HG03460 (cell line): ENCODE measurements around the gene ARPC1A.
"Not testable (repeated sequence)": the region's sequence is repeated elsewhere in the genome, so short reads cannot be mapped to it uniquely, and the experiment has no call there.

ENCODE experiments used
- ATAC-seq: cut with Tn5 transposase; IDR thresholded peaks from one replicate; pipeline ENCODE4 v1.9.1; 2021; ENCODE audit not compliant: unreplicated experiment

ARPC1A gene

DNA sequence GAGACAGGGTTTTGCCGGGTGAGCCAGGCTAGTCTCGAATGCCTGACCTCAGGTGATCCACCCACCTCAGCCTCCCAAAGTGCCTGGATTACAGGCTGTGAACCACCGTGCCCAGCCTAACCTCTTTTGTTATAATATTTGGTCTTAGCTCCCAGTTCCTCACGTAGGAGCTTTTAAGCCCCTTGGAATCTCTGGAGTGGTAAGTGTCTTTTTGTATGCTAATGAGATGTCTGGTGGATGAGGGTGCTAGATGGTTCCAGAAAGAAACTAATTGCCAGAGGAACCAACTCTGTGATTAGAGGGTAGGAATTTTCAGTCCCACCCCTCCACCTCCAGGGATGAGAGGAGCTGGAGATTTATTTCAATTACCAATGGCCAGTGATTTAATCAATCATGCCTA is 5.3 kb upstream of the ARPC1A start:
- no peak for ATAC-seq

DNA sequence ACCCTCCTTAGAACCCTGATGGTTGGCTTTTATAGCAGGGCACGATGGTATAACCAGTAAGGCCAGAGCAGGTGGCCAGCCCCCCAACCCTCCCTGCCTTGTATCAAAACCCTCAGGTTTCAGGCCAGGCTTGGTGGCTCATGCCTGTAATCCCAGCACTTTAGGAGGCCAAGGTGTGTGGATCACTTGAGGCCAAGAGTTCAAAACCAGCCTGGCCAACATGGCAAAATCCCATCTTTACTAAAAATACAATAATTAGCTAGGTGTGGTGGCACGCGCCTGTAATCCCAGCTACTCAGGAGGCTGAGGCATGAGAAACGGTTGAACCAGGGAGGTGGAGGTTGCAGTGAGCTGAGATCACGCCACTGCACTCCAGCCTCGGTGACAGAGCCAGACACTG is 3.0 kb upstream of the ARPC1A start:
- not testable (repeated sequence) for ATAC-seq

DNA sequence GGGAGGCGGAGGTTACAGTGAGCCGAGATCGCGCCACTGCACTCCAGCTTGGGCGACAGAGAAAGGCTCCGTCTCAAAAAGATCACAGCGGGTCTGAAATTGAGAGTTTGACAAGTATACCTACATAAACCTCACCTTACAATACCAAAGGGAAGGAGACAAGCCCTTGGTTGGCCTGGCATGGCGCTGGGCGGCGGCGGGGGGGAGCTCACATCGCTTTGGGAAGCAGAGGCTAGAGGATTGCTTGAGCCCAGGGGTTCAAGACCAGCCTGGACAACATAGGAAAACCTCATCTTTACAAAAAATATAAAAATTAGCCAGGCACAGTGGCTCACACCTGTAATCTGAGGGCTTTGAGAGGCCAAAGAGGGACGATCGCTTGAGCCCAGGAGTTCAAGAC is 1.1 kb upstream of the ARPC1A start:
- no peak for ATAC-seq

DNA sequence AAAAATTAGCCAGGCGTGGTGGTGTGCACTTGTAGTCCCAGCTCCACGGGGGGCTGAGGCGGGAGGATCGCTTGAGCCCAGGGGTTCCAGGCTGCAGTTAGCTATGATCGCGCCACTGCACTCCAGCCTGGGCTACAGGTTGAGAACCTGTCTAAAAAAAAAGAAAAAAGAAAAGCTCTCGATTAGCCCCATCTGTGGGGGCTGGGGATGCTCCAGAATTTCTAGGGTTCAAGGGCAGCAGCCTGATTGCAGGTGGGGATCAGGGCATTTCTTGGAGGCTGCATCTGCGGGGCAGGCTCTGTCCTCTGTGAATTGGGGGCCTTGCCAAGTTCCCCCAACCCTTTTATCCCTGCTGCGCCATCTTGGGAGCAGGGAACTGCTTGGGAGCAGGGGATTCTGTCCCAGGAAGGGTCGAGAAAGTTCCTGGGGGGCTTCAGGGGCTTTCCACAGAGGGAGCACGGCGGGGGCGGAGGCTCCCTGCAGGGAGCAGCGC is 651 bp upstream of the ARPC1A start:
- no peak for ATAC-seq

DNA sequence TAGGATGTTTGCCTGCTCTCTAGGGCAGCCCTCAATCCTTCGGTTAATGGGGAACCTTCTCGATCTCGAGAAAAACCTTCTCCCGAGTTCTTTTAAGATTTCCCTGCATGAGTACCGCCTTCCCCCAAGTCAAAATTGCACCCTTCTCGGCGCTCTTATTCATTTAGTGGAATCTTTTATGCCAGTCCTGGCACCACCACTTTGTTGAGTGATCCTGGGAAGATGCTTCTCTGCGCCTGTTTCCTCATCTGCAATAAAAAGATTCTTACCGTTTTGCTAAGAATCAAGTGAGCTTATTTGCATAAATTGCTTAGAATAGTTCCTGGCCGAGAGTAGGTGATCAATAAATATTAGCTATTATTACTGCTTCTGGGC is 697 bp downstream of the ARPC1A start:
- no peak for ATAC-seq

DNA sequence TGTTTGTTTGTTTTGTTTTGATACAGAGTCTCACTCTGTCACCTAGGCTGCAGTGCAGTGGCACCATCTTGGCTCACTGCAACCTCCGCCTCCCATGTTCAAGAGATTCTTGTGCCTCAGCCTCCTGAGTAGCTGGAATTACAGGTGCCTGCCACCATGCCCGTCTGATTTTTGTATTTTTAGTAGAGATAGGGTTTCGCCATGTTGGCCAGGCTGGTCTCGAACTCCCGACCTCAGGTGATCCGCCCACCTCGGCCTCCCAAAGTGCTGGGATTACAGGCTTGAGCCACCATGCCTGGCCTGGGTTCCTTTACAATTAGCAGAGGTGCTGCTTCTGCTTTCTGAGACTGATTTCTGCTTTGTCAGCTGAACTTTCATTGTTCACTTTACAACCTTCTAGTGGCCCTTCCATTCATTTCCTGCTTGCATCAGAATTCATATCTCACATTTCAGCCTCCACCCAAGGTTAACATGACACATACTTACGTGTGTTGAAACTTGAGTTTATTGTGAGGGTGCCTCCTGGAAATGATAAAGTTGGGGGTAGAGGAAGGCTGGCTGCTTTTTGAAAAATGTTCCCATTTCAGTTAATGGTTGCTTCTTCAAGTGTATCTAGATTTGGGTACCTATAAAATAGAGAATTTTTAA is 4.7 kb downstream of the ARPC1A start:
- ATAC-seq: not testable (repeated sequence)

DNA sequence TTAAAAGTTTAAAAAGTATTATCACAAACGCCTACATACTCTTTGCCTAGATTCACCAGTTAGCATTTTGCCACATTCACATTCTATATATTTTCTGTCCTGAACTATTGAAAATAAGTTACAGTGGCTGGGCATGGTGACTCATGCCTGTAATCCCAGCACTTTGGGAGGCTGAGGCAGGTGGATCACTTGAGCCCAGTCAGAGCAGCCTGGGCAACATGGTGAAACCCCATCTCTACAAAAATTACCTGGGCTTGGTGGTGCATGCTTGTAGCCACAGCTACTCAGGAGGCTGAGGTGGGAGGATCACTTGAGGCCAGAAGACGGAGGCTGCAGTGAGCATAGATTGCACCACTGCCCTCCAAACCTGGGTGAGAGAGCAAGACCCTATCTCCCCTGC is 5.3 kb downstream of the ARPC1A start:
- no peak for ATAC-seq

DNA sequence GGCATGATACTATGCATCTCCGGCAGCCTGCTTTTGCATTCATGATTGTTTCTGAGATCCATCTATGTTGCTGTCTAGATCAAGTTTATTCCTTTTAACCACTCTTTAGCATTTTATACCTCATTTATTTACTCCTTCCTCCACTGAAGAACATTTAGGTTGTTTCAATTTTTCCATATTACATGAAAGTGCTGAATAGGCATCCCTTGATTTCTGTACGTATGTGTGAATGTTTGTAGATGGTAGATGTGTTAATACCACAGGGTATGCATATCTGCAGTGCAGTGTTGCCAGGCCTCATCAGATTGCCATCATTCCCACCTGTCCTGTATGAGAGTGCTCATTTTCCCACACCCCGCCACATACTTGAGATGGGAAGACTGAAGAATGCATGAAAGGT is 13.9 kb downstream of the ARPC1A start:
- no peak for ATAC-seq

DNA sequence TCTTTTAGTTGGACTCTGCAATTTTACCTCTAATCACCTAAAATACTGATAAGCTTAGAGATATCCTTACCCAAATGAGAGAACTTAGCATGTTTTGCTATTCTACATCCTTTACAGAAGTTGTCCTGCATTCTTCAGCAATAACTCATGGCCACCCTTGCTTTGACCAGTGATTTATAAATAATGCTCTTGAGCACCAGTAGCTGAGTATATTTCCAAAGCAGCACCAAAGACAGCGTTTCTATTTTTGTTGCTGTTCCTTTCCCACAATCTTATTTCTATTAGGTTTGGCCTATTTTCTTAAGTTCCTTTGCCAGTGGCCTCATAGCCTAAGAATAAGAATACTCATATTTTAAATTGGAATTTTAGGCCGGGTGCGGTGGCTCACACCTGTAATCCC is 15.0 kb downstream of the ARPC1A start:
- no peak for ATAC-seq

DNA sequence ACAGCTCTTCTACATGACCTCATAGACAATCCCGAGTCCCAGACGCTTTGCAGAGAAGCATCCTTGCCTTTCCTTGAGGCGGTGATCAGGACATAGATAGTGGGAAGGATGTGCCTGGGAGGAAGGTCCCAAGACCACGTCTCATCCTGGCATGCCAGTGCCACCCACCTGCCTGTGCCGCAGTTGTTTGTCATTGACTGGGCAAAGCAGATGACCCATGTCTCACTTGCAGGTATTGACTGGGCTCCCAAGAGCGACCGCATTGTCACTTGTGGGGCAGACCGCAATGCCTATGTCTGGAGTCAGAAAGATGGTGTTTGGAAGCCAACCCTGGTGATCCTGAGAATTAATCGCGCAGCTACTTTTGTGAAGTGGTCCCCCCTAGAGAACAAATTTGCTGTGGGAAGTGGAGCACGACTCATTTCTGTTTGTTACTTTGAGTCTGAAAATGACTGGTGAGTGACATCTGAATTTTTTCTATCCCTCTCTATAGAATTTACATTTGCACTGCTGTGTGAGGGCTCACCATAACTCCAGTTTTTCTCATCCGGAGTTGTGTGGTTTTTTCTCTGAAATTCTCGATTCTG is 18.5 kb downstream of the ARPC1A start:
- ATAC-seq: no peak

DNA sequence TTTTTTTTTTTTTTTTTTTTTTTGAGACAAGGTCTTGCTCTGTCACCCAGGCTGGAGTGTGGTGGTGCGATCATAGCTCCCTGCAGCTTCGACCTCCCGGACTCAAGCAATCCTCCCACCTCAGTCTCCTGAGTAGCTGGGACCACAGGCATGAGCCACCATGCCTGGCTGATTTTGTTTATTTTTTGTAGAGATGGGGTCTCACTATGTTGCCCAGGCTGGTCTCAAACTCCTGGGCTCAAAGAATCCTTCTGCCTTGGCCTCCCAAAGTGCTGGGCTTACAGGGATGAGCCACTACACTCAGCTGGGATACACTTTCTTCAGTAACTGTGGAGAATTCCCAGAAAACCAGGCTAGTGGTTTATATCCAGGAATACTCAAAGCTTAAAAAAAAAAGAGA is 24.9 kb downstream of the ARPC1A start:
- ATAC-seq: not testable (repeated sequence)

DNA sequence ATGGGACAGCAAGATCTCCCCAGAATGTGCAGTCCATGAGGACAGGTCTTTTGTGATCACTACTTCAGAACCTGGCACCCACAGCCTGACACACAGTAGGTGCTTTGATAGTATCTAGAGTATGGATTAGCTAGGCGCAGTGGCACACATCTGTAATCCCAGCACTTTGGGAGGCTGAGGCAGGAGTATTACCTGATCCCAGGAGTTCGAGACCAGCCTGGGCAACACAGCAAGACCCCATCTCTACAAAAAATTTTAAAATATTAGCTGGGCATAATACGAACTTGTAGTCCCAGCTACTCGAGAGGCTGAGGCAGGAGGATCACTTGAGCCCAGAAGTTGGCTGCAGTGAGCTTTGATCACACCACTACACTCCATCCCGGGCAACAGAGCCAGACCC is 26.5 kb downstream of the ARPC1A start:
- no peak for ATAC-seq

DNA sequence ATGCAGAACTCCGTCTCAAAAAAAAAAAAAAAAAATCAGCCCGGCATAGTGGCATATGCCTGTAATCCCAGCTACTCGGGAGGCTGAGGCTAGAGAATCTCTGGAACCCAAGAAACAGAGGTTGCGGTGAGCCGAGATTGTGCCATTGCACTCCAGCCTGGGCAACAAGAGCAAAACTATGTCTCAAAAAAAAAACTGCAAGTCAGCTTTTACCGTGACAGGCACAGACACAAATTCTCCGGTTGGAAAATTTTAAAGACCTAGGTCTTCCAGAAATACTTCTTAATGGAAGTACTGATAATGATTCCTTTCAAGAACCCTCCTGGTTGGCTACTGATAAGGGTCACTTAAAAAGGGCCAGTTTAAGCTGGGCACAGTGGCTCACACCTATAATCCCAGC is 29.4 kb downstream of the ARPC1A start:
- no peak for ATAC-seq

DNA sequence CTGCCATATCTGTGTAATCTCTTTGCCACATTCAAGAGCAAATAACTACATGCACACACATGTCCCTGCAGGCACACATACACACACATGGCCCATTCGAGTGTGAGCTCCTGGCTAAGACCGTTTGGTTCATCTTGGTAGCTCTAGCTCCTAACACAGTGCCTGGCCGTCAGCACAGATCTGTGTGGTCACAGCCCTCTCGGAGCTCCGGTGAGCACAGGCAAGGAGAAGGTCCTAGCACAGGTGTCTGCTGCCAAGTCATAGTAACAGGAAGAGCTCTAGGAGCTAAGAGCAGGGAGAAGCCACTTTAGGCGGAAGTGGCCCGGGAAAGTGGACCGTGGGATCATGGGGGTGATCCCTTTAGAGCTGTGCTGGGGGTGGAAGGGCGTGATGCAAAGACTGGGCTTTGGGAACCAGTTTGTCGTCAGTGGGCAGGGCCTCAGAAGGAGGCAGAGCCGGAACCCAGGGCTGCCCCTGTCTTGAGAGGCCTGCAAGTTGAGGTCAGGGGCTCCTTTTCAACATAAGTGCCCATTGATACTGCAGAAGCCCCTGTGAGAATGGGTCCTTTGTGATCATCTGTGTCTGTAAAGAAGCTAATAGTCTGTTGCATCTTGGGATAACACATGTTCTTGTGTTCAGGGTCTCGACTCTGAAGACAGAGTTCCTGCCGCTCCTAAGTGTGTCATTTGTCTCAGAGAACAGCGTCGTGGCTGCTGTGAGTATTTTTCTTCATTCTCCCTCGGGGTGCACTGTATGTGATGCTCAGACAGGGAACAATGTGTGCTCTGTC is 32.2 kb downstream of the ARPC1A start:
- no peak for ATAC-seq

DNA sequence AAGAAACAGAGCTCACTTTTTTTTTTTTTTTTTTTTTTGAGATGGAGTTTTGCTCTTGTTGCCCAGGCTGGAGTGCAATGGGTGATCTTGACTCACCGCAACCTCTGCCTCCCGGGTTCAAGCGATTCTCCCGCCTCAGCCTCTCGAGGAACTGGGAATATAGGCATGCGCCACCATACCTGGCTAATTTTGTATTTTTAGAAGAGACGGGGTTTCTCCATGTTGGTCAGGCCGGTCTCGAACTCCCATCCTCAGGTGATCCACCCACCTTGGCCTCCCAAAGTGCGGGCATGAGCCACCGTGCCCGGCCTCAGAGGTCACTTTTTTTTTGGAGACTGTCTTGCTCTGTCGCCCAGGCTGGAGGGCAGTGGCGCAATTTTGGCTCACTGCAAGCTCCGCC is 32.8 kb downstream of the ARPC1A start:
- ATAC-seq: not testable (repeated sequence)

DNA sequence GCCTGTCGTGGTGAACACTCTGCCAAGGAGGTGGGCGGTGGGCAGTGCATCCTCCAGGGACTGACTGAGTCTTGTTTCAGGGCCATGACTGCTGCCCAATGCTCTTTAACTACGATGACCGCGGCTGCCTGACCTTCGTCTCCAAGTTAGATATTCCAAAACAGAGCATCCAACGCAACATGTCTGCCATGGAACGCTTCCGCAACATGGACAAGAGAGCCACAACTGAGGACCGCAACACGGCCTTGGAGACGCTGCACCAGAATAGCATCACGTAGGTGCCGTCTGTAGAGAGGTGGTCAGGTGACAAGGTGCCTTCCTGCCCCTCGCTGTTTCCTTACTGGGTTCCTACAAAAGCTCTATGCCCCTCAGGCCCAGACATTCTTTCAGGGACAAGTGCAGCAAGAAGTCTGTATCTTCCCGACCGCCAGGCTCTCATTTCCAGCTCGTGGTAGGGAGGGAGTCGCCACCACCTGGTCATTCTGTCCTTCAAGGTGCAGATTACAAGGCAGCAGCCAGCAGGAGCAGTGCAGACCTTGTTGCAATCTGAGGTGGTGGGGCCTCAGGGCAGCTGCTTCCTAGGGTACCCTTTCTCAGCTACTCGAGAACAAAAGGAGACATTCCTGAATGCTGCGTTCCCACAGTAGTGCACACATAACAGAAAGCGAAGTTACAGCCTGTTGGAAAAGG is 33.9 kb downstream of the ARPC1A start:
- ATAC-seq: no peak

DNA sequence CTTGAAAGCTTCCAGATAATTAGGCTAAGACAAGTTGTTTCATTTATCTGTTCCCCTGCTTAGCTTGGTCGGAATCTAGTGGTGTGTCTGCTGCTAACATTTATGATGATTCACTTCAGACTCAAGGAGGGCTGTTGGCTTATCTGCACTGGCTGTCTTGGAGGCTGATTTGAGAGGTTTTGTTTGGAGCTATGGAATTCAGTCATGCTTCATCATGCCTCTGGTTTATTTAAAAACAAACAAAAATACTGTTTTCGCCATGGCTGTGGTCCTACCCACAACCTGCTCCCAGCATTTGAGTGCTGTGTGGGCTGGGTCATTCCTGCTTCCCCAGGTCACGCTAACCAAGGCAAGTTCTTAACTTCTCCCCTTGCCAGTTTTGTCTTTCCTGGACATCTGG is 37.1 kb downstream of the ARPC1A start:
- ATAC-seq: no peak

DNA sequence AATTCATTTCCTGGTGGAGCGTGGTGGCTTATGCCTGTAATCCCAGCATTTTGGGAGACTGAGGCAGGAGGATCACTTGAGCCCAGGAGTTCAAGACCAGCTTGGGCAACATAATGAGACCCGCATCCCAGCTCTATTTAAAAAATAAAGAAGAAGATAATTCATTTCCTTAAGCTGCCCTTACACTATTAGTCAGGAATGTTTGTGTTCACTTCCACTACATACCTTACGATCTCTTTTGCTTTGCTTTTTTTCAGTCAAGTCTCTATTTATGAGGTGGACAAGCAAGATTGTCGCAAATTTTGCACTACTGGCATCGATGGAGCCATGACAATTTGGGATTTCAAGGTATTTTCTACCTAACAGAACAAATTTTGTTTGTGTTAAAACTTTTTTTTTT is 37.6 kb downstream of the ARPC1A start:
- no peak for ATAC-seq

DNA sequence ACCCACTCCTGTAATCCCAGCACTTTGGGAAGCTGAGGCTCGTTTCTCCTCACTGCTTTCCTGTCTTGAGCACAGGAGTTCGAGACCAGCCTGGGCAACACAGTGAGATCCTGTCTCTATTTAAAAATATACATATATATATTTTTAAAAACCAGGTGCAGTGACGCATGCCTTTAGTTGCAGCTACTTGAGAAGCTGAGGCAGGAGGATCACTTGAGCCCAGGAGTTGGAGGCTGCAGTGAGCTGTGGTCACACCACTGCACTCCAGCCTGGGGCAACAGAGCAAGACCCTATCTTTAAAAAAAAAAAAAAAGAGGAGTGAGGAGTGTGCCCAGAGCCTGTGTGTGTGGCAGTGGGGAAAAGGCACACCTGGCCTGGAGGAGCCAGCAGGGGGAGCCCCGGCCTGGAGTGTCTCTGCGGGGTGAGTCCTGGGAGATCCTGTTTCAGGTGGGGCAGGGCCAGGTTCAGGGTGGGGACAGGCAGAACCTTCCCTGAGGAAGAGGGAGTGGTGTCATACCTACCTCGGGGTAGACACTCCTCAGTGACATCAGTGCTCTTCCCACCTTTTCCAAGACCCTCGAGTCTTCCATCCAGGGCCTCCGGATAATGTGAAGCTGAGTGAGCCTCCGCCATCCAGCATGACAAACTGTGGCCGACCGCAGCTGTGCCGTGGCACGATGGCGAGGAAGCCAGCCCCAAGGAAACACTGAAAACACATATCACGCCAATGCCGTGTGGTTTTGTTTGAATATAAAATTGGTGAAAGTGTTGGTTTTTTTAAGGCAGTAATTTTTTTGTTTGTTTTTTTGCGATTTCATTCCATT is 39.8 kb downstream of the ARPC1A start:
- ATAC-seq: no peak

DNA sequence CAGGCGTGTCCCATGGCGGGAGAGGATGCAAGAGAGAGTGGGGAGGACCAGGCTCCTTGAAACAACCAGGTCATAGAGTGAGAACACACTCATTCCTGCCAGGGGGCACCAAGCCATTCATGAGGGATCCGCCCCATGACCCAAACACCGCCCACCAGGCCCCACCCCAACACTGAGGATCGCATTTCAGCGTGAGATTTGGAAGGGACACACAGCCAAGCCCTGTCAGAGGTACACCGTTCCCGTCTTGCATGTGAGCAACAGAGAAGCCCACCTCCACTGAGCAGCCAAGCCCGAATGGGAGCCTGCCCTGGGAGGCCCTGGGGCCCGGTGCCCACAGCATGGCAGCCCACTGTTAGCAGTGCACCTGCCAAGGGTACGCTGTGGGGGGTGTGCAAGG is 40.9 kb downstream of the ARPC1A start:
- no peak for ATAC-seq
